ENCODE data around the gene EIF5B. TPM values are rescaled to one million over a fixed set of nuclear protein-coding genes. Genes with fewer than 3 reads are reported as not detected.
"Not testable (repeated sequence)": the region's sequence is repeated elsewhere in the genome, so short reads cannot be mapped to it uniquely, and the experiment has no call there.

EIF5B gene
- total and polyA plus RNA-seq, 4 donors, result 22.9 to 36.2 (median 31.7) TPM

DNA sequence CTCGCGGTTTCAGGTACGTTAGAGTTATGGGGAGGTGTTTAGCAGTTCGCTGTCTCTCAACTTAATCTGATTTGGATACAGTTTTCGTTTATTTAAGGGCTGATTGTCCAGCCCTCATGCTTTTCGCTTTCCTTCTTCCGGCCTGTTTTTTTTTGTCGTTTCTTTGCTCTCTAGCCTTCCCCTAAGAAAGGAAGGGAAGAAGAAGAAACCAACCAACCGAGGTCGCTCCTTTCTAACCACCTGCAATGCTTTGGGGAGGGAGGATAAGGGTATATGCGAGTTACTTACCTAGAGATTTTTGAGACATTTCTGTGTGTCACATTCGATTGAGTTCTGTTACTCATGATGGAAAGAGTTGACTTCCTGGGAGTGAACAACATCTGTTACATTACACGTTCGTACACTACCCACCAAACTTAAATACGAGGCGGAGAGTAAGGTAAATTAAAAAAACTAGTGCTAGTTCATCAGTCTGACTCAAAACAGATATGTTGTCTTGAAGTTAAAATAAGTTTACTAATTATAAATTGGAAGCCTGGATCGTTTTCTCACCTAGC, 918 bp downstream of the EIF5B start:
- 3% methylated on average over 17 of the region's 17 CpGs for WGBS, 2 donors
- H3K27ac ChIP-seq (ENCODE audit: low read depth in 1 of 2, low read length in 1 of 2), result peak overlapping the region; percentile 92 to 93
- TF ChIP-seq, protein P1, sequence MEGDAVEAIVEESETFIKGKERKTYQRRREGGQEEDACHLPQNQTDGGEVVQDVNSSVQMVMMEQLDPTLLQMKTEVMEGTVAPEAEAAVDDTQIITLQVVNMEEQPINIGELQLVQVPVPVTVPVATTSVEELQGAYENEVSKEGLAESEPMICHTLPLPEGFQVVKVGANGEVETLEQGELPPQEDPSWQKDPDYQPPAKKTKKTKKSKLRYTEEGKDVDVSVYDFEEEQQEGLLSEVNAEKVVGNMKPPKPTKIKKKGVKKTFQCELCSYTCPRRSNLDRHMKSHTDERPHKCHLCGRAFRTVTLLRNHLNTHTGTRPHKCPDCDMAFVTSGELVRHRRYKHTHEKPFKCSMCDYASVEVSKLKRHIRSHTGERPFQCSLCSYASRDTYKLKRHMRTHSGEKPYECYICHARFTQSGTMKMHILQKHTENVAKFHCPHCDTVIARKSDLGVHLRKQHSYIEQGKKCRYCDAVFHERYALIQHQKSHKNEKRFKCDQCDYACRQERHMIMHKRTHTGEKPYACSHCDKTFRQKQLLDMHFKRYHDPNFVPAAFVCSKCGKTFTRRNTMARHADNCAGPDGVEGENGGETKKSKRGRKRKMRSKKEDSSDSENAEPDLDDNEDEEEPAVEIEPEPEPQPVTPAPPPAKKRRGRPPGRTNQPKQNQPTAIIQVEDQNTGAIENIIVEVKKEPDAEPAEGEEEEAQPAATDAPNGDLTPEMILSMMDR (IDR thresholded peaks at IDR 0.05; ENCODE audit: control extremely low read depth, extremely low read depth), result no peak
- no peaks in the 10 kb centered on the region for H3K27me3 ChIP-seq (ENCODE audit: control insufficient read depth in 3 of 3, insufficient read depth in 3 of 3, low read length in 2 of 3)
- H3K36me3 ChIP-seq (ENCODE audit: control insufficient read depth in 4 of 4, insufficient read depth in 4 of 4, low read length in 4 of 4), result no peaks in the 10 kb centered on the region
- H3K4me3 ChIP-seq, result peak overlapping the region; percentile 68
- DNase-seq, result peak in 2 of 3 donors; percentile 23 to 33
- no peaks in the 10 kb centered on the region for H3K9me3 ChIP-seq (ENCODE audit: control insufficient read depth in 4 of 4, insufficient read depth in 3 of 4, low read length in 3 of 4)
- ATAC-seq (ENCODE audit: insufficient read depth, low FRiP score), result no peak
- peaks cover 3 to 22% (median 5%) of the 10 kb centered on the region in 5 donors for H3K4me1 ChIP-seq (ENCODE audit: control insufficient read depth in 5 of 5, insufficient read depth in 5 of 5, low read length in 5 of 5)
- peak overlapping the region; percentile 76 to 83 for H3K9ac ChIP-seq (ENCODE audit: insufficient read depth in 1 of 2, low read length in 2 of 2)

DNA sequence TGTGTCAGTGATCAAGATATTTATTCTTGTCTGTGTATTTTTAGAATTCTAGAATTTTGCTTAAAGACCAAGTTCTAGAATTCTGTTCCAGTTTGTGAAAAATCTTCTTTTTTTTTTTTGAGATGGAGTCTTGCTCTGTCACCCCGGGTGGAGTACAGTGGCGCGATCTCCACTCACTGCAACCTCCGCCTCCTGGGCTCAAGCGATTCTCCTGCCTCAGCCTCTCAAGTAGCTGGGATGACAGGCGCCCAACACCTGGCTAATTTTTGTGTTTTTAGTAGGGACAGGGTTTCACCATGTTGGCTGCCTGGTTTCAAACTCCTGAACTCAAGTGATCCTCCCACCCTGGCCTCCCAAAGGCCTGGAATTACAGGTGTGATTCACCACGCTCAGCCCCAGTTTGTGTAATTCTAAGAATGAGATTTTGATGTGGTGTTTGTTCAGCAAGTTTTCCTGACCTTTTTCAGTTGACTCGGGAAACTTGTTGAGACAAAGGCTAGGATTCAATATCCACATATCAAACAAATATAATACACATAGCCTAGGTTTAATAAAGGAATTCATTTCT, 3.6 kb downstream of the EIF5B start:
- peaks cover 0 to 15% (median 3%) of the 10 kb centered on the region in 5 donors for H3K4me1 ChIP-seq (ENCODE audit: control insufficient read depth in 5 of 5, insufficient read depth in 5 of 5, low read length in 5 of 5)
- no peak for DNase-seq
- TF ChIP-seq, protein P1 (IDR thresholded peaks at IDR 0.05; ENCODE audit: control extremely low read depth, extremely low read depth), result no peak
- no peak overlapping the region for H3K9ac ChIP-seq (ENCODE audit: insufficient read depth in 1 of 2, low read length in 2 of 2)
- H3K27me3 ChIP-seq (ENCODE audit: control insufficient read depth in 3 of 3, insufficient read depth in 3 of 3, low read length in 2 of 3), result no peaks in the 10 kb centered on the region
- no peaks in the 10 kb centered on the region for H3K36me3 ChIP-seq (ENCODE audit: control insufficient read depth in 4 of 4, insufficient read depth in 4 of 4, low read length in 4 of 4)
- no peak overlapping the region for H3K4me3 ChIP-seq
- 86 to 93% methylated on average over 8 of the region's 8 CpGs for WGBS, 2 donors
- ATAC-seq (ENCODE audit: insufficient read depth, low FRiP score), result no peak
- no peaks in the 10 kb centered on the region for H3K9me3 ChIP-seq (ENCODE audit: control insufficient read depth in 4 of 4, insufficient read depth in 3 of 4, low read length in 3 of 4)
- no peak overlapping the region for H3K27ac ChIP-seq (ENCODE audit: low read depth in 1 of 2, low read length in 1 of 2)

DNA sequence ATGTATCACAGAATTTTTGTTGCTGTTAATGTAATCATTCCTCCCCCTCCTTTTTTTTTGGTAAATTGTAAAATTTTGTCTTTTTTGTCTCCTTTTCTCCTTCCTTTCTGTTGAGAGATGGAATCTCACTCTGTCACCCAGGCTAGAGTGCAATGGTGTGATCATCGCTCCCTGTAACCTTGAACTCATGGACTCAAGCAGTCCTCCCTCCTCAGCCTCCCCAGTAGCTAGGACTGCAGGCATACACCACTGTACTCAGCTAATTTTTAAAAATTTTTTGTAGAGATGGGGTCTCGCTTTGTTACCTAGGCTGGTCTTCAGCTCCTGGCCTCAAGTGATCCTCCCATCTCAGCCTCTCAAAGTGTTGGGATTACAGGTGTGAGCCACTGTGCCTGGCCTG, 5.3 kb downstream of the EIF5B start:
- H3K36me3 ChIP-seq (ENCODE audit: control insufficient read depth in 4 of 4, insufficient read depth in 4 of 4, low read length in 4 of 4), result no peaks in the 10 kb centered on the region
- no peaks in the 10 kb centered on the region for H3K27me3 ChIP-seq (ENCODE audit: control insufficient read depth in 3 of 3, insufficient read depth in 3 of 3, low read length in 2 of 3)
- H3K9ac ChIP-seq (ENCODE audit: insufficient read depth in 1 of 2, low read length in 2 of 2), result no peak overlapping the region
- 98% methylated on average over 2 of the region's 2 CpGs for WGBS, 2 donors
- TF ChIP-seq, protein P1 (IDR thresholded peaks at IDR 0.05; ENCODE audit: control extremely low read depth, extremely low read depth), result no peak
- H3K4me3 ChIP-seq, result no peak overlapping the region
- no peaks in the 10 kb centered on the region for H3K9me3 ChIP-seq (ENCODE audit: control insufficient read depth in 4 of 4, insufficient read depth in 3 of 4, low read length in 3 of 4)
- ATAC-seq (ENCODE audit: insufficient read depth, low FRiP score), result no peak
- no peak overlapping the region for H3K27ac ChIP-seq (ENCODE audit: low read depth in 1 of 2, low read length in 1 of 2)
- no peak for DNase-seq
- peaks cover 0 to 12% (median 3%) of the 10 kb centered on the region in 5 donors for H3K4me1 ChIP-seq (ENCODE audit: control insufficient read depth in 5 of 5, insufficient read depth in 5 of 5, low read length in 5 of 5)

DNA sequence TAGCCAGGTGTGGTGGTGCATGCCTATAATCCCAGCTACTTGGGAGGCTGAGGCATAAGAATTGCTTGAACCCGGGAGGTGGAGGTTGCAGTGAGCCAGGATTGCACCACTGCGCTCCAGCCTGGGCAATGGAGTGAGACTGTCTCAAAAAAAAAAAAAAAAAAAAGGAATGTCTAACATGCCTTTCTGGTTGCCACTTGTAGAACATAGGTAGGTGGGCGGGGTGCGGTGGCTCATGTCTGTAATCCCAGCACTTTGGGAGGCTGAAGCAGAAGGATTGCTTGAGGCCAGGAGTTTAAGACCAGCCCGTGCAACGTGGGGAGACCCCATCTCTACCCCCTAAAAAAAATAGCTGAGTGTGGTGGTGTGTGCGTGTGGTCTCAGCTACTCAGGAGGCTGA, 8.3 kb downstream of the EIF5B start:
- WGBS, 2 donors, result 97 to 98% methylated on average over 7 of the region's 7 CpGs
- not testable (repeated sequence) for ATAC-seq (ENCODE audit: insufficient read depth, low FRiP score); H3K4me3 ChIP-seq; H3K36me3 ChIP-seq (ENCODE audit: control insufficient read depth in 4 of 4, insufficient read depth in 4 of 4, low read length in 4 of 4); DNase-seq; H3K9me3 ChIP-seq (ENCODE audit: control insufficient read depth in 4 of 4, insufficient read depth in 3 of 4, low read length in 3 of 4); H3K27ac ChIP-seq (ENCODE audit: low read depth in 1 of 2, low read length in 1 of 2); H3K27me3 ChIP-seq (ENCODE audit: control insufficient read depth in 3 of 3, insufficient read depth in 3 of 3, low read length in 2 of 3); H3K4me1 ChIP-seq (ENCODE audit: control insufficient read depth in 5 of 5, insufficient read depth in 5 of 5, low read length in 5 of 5); H3K9ac ChIP-seq (ENCODE audit: insufficient read depth in 1 of 2, low read length in 2 of 2)
